Astrocyte (in vitro differentiated cells and primary cell): Measurements from ENCODE around the gene TSPEAR. TPM values are rescaled to one million over a fixed set of nuclear protein-coding genes. Genes with fewer than 3 reads are reported as not detected.

Source experiments
- DNase-seq: peaks from one replicate; pipeline ENCODE4 v3.0.0-alpha.2; 2010; ENCODE audit warnings: low read depth
- FAIRE-seq: peaks from 2 replicates; lab custom pipeline; 2011; peaks lifted over from hg19 to GRCh38; lab: Jason Lieb, UNC
- H2AFZ ChIP-seq: 2 replicates; pipeline ENCODE4 v1.6.0; 2012; ENCODE audit warnings: low read depth, low read length, inconsistent platforms
- H3K27ac ChIP-seq: 2 replicates; pipeline ENCODE4 v1.5.1; 2011; ENCODE audit warnings: low read depth, low read length, inconsistent platforms
- H3K27me3 ChIP-seq: 2 replicates; pipeline ENCODE4 v1.6.0; 2011; ENCODE audit warnings: low read length, inconsistent platforms; ENCODE audit not compliant: insufficient read depth
- H3K36me3 ChIP-seq: 2 replicates; pipeline ENCODE4 v1.5.1; 2011; ENCODE audit warnings: low read length, inconsistent platforms; ENCODE audit not compliant: insufficient read depth
- H3K4me1 ChIP-seq: 2 replicates; pipeline ENCODE4 v1.5.1; 2011; ENCODE audit warnings: low read length, inconsistent platforms; ENCODE audit not compliant: insufficient read depth
- H3K4me2 ChIP-seq: 2 replicates; pipeline ENCODE4 v1.6.0; 2012; ENCODE audit warnings: low read length, inconsistent platforms
- H3K4me3 ChIP-seq: 2 replicates; pipeline ENCODE4 v1.5.1; 2011; ENCODE audit warnings: low read depth, mild to moderate bottlenecking, low read length, inconsistent platforms; ENCODE audit not compliant: insufficient read depth
- H3K79me2 ChIP-seq: 2 replicates; pipeline ENCODE4 v1.6.0; 2012; ENCODE audit warnings: mild to moderate bottlenecking, low read length, inconsistent platforms; ENCODE audit not compliant: insufficient read depth
- H3K9ac ChIP-seq: 2 replicates; pipeline ENCODE4 v1.6.0; 2012; ENCODE audit warnings: mild to moderate bottlenecking, low read length, inconsistent platforms
- H3K9me3 ChIP-seq: 2 replicates; pipeline ENCODE4 v1.5.1; 2012; ENCODE audit warnings: low read depth, mild to moderate bottlenecking, low read length, inconsistent platforms; ENCODE audit not compliant: insufficient read depth
- H4K20me1 ChIP-seq: 2 replicates; pipeline ENCODE4 v1.6.0; 2012; ENCODE audit warnings: low read length, inconsistent platforms; ENCODE audit not compliant: insufficient read depth
- H3K27ac Mint-ChIP-seq: one replicate; pipeline ENCODE4 v1.8.0; 2021; ENCODE audit warnings: mild to moderate bottlenecking, mixed read lengths; ENCODE audit not compliant: unreplicated experiment
- H3K27me3 Mint-ChIP-seq: one replicate; pipeline ENCODE4 v1.8.0; 2021; ENCODE audit warnings: low read depth, mixed read lengths; ENCODE audit not compliant: unreplicated experiment
- H3K36me3 Mint-ChIP-seq: one replicate; pipeline ENCODE4 v1.8.0; 2021; ENCODE audit warnings: low read depth, mixed read lengths; ENCODE audit not compliant: unreplicated experiment
- H3K4me1 Mint-ChIP-seq: one replicate; pipeline ENCODE4 v1.8.0; 2021; ENCODE audit warnings: low read depth, mixed read lengths; ENCODE audit not compliant: unreplicated experiment
- H3K4me3 Mint-ChIP-seq: one replicate; pipeline ENCODE4 v1.8.0; 2021; ENCODE audit warnings: mild to moderate bottlenecking, moderate library complexity, mixed read lengths; ENCODE audit not compliant: unreplicated experiment
- H3K9me3 Mint-ChIP-seq: one replicate; pipeline ENCODE4 v1.8.0; 2021; ENCODE audit warnings: mild to moderate bottlenecking, mixed read lengths; ENCODE audit not compliant: unreplicated experiment
- CTCF ChIP-seq: IDR thresholded peaks from 2 replicates; pipeline ENCODE4 v1.5.1; 2011; ENCODE audit warnings: low read depth, mild to moderate bottlenecking, inconsistent platforms, low read length, moderate library complexity; ENCODE audit not compliant: insufficient read depth
- EZH2 ChIP-seq: IDR thresholded peaks from 2 replicates; pipeline ENCODE4 v1.6.1; 2012; ENCODE audit warnings: mild to moderate bottlenecking, low read length, inconsistent platforms; ENCODE audit not compliant: insufficient read depth
- total RNA-seq: library from RNA; stranded (reverse); gene quantifications from 2 replicates; pipeline ENCODE4 v1.2.1, GENCODE V29; 2021

Gene TSPEAR
- total RNA-seq, 1 donor from 2014 or later: not detected

- Histone ChIP-seq H3K9ac (no peak overlapping the region), H3K4me3 (no peak overlapping the region), H3K27ac (no peak overlapping the region), H3K79me2 (no peaks in the 10 kb centered on the region), H3K36me3 (no peaks in the 10 kb centered on the region), H2AFZ (no peak overlapping the region), H4K20me1 (no peaks in the 10 kb centered on the region), H3K4me2 (no peak overlapping the region), H3K27me3 (no peaks in the 10 kb centered on the region), H3K9me3 (no peaks in the 10 kb centered on the region), H3K4me1 (no peaks in the 10 kb centered on the region)
- no peak overlapping the region for H3K27ac Mint-ChIP-seq
- H3K27me3 Mint-ChIP-seq: peaks cover 24% of the 10 kb centered on the region
- no peaks in the 10 kb centered on the region for H3K4me1 Mint-ChIP-seq
- FAIRE-seq (no peak), DNase-seq (no peak)
- H3K4me3 Mint-ChIP-seq: no peak overlapping the region
- peaks cover 9% of the 10 kb centered on the region for H3K9me3 Mint-ChIP-seq
- no peaks in the 10 kb centered on the region for H3K36me3 Mint-ChIP-seq
- TF ChIP-seq EZH2 (no peak), CTCF (no peak)
Measured at GRCh38 chr21:44533891-44534627, 177.3 kb downstream of the TSPEAR start.

GRCh38 chr21:44533121-44533890, 178.1 kb downstream of the TSPEAR start:
- no peak for DNase-seq
- no peak for FAIRE-seq
- peaks cover 27% of the 10 kb centered on the region for H3K27me3 Mint-ChIP-seq
- Histone ChIP-seq H3K4me2 (no peak overlapping the region), H3K36me3 (no peaks in the 10 kb centered on the region), H3K4me3 (no peak overlapping the region), H3K9ac (no peak overlapping the region), H3K27ac (no peak overlapping the region), H3K4me1 (no peaks in the 10 kb centered on the region), H3K79me2 (no peaks in the 10 kb centered on the region), H4K20me1 (no peaks in the 10 kb centered on the region), H3K9me3 (no peaks in the 10 kb centered on the region), H3K27me3 (no peaks in the 10 kb centered on the region), H2AFZ (no peak overlapping the region)
- H3K9me3 Mint-ChIP-seq: peaks cover 9% of the 10 kb centered on the region
- H3K36me3 Mint-ChIP-seq: no peaks in the 10 kb centered on the region
- H3K4me1 Mint-ChIP-seq: no peaks in the 10 kb centered on the region
- no peak overlapping the region for H3K27ac Mint-ChIP-seq
- TF ChIP-seq CTCF (no peak), EZH2 (no peak)
- H3K4me3 Mint-ChIP-seq: no peak overlapping the region
